ENCODE results near the gene SLC7A5. TPM values are rescaled to one million over a fixed set of nuclear protein-coding genes. Genes with fewer than 3 reads are reported as not detected.

The SLC7A5 gene
- total and polyA plus RNA-seq, 2 of the 13 experiments (the other 11 are each of a cell fraction or from before 2014, with no cell fraction given), result 79.6 to 155 TPM

GRCh38 chr16:87850009-87851006 is 19.0 kb downstream of the SLC7A5 start (continued):
- TF ChIP-seq ZNF318 (CRISPR knock-in tag; IDR thresholded peaks at IDR 0.05), result peak; percentile 97
- TF ChIP-seq FOXK2 (IDR thresholded peaks at IDR 0.05), result peak; percentile 54; the same call in 1 of the 2 replicates
- TF ChIP-seq, protein P1, sequence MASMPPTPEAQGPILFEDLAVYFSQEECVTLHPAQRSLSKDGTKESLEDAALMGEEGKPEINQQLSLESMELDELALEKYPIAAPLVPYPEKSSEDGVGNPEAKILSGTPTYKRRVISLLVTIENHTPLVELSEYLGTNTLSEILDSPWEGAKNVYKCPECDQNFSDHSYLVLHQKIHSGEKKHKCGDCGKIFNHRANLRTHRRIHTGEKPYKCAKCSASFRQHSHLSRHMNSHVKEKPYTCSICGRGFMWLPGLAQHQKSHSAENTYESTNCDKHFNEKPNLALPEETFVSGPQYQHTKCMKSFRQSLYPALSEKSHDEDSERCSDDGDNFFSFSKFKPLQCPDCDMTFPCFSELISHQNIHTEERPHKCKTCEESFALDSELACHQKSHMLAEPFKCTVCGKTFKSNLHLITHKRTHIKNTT (CRISPR knock-in tag; IDR thresholded peaks at IDR 0.05), result no peak
- TF ChIP-seq RARG (CRISPR knock-in tag; IDR thresholded peaks at IDR 0.05; ENCODE audit: low read depth), result no peak
- peak; percentile 45; the same call in 1 of the 2 replicates for TF ChIP-seq KMT2B (CRISPR knock-in tag; IDR thresholded peaks at IDR 0.05)
- no peak for TF ChIP-seq ZNF30 (CRISPR knock-in tag; IDR thresholded peaks at IDR 0.05)
- peak; percentile 97 for TF ChIP-seq GATAD2A (CRISPR knock-in tag; IDR thresholded peaks at IDR 0.05)
- TF ChIP-seq, protein P2, sequence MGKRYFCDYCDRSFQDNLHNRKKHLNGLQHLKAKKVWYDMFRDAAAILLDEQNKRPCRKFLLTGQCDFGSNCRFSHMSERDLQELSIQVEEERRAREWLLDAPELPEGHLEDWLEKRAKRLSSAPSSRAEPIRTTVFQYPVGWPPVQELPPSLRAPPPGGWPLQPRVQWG (CRISPR knock-in tag; IDR thresholded peaks at IDR 0.05; ENCODE audit: borderline replicate concordance, low read depth), result no peak
- peak; percentile 94 for TF ChIP-seq AHR (CRISPR knock-in tag; IDR thresholded peaks at IDR 0.05)
- TF ChIP-seq SP5 (CRISPR knock-in tag; IDR thresholded peaks at IDR 0.05; ENCODE audit: borderline replicate concordance, low read depth), result peak; percentile 98
- TF ChIP-seq YY1 (IDR thresholded peaks at IDR 0.05; ENCODE audit: insufficient read depth, insufficient replicate concordance, low read depth, low read length), result no peak
- peak; percentile 60 for TF ChIP-seq IKZF4 (CRISPR knock-in tag; IDR thresholded peaks at IDR 0.05; ENCODE audit: borderline replicate concordance, low read depth, not compliant biosample characterization)
- TF ChIP-seq NFRKB (IDR thresholded peaks at IDR 0.05), result no peak
- peak; percentile 44; the same call in 1 of the 2 replicates for TF ChIP-seq ZNF749 (CRISPR knock-in tag; IDR thresholded peaks at IDR 0.05; ENCODE audit: borderline replicate concordance)
- peak; percentile 79; the same call in 1 of the 2 replicates for TF ChIP-seq ZNF44 (CRISPR knock-in tag; IDR thresholded peaks at IDR 0.05)
- TF ChIP-seq ZNF562 (CRISPR knock-in tag; IDR thresholded peaks at IDR 0.05; ENCODE audit: borderline replicate concordance), result no peak
- TF ChIP-seq TOPORS (CRISPR knock-in tag; IDR thresholded peaks at IDR 0.05), result no peak; the same call in 1 of the 2 replicates
